ENCODE results near the gene DUSP2. TPM values are rescaled to one million over a fixed set of nuclear protein-coding genes. Genes with fewer than 3 reads are reported as not detected.

DUSP2 gene
- total RNA-seq, 2 experiments from 2014 or later, result 248 to 407 TPM

- no peak for ATAC-seq
- H3K27me3 Mint-ChIP-seq, result peaks cover 30% of the 10 kb centered on the region
- CTCF ChIA-PET, result no interaction called here
- H3K9me3 Mint-ChIP-seq (ENCODE audit: low read depth), result no peaks in the 10 kb centered on the region
- H3K4me3 Mint-ChIP-seq, result no peak overlapping the region
- intact Hi-C loops (cut with DNase I, micrococcal nuclease), result no loop called here
- DNase-seq, result no peak
- no peak overlapping the region for H3K27ac Mint-ChIP-seq
- POLR2A ChIA-PET, result no interaction called here
- H3K4me1 Mint-ChIP-seq, result peaks cover 7% of the 10 kb centered on the region
- H3K36me3 Mint-ChIP-seq (ENCODE audit: low read depth), result peaks cover 2% of the 10 kb centered on the region
These were observed 24.2 kb downstream of the DUSP2 start for GRCh38 chr2:96120991-96121390.

- H3K4me1 Mint-ChIP-seq, result peaks cover 10% of the 10 kb centered on the region
- DNase-seq (no peak), ATAC-seq (no peak)
- intact Hi-C loops (cut with DNase I, micrococcal nuclease), result no loop called here
- H3K27ac Mint-ChIP-seq, result no peak overlapping the region
- peaks cover 2% of the 10 kb centered on the region for H3K36me3 Mint-ChIP-seq (ENCODE audit: low read depth)
- no peaks in the 10 kb centered on the region for H3K9me3 Mint-ChIP-seq (ENCODE audit: low read depth)
- CTCF ChIA-PET, result no interaction called here
- H3K27me3 Mint-ChIP-seq, result peaks cover 36% of the 10 kb centered on the region
- POLR2A ChIA-PET, result no interaction called here
- no peak overlapping the region for H3K4me3 Mint-ChIP-seq
These were observed 25.0 kb downstream of the DUSP2 start for GRCh38 chr2:96120091-96120720.

- H3K4me1 Mint-ChIP-seq, result peaks cover 10% of the 10 kb centered on the region
- H3K27ac Mint-ChIP-seq, result no peak overlapping the region
- CTCF ChIA-PET, result interaction anchor here (1.1 to 1.6 kb wide), 4 partner anchors 45 to 97 kb away, joined by 3 to 8 read pairs (median 4); no protein-coding TSS in a partner anchor
- POLR2A ChIA-PET, result no interaction called here
- no peaks in the 10 kb centered on the region for H3K36me3 Mint-ChIP-seq (ENCODE audit: low read depth)
- ATAC-seq (no peak), DNase-seq (no peak)
- peaks cover 36% of the 10 kb centered on the region for H3K27me3 Mint-ChIP-seq
- intact Hi-C loops (cut with DNase I, micrococcal nuclease), result loop anchor here in 1 of 2 experiments (5.0 to 10.0 kb wide), 2 partner anchors 115 to 148 kb away; partner anchors contain the start of genes CIAO1 and TMEM127
- H3K9me3 Mint-ChIP-seq (ENCODE audit: low read depth), result no peaks in the 10 kb centered on the region
- H3K4me3 Mint-ChIP-seq, result no peak overlapping the region
These were observed 25.9 kb downstream of the DUSP2 start for GRCh38 chr2:96119389-96119751.

DNA sequence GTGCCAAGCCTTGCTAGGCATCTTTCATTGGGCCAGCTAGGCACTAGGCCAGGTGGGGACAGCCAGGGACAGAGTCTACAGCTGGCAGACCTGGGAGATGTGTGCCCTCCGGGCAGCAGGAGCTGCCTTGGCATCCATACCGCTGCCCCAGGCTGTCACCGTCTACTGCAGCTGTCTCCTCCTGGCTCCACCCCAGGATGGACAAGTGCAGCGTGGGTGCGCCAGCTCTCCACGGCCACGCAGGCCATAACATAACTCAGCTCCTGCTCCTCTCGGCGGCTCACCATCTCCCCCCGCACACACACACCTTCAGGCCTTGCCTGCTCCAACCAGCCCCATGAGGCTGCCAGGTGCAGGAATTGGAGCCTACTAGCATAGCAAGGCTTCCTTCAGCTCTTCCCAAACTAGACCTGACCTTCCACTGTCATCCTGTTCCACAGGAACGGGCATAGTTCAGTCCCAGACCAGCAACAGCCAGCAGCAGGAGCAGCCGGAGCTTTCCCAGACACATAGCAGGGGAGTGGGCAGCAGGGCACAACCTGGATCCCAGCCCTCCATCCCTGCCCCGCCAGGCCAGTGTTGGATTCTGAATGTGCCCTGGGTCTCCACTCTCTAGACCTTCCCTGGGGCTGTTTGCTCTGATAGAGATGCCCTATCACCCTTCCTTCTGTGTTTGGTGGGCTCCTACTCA is 26.4 kb downstream of the DUSP2 start:
- Mint-ChIP-seq H3K4me3 (no peak overlapping the region), H3K9me3 (ENCODE audit: low read depth) (no peaks in the 10 kb centered on the region), H3K27me3 (peaks cover 36% of the 10 kb centered on the region), H3K4me1 (peaks cover 10% of the 10 kb centered on the region), H3K36me3 (ENCODE audit: low read depth) (no peaks in the 10 kb centered on the region), H3K27ac (no peak overlapping the region)
- POLR2A ChIA-PET, result no interaction called here
- CTCF ChIA-PET, result interaction anchor here (0.6 to 4.2 kb wide), 13 partner anchors 13 to 744 kb away, joined by 3 to 33 read pairs (median 4); partner anchors contain the start of genes ANKRD36C and ASTL
- DNase-seq (peak; percentile 4), ATAC-seq (no peak)
- intact Hi-C loops (cut with DNase I, micrococcal nuclease), result loop anchor here in 1 of 2 experiments (5.0 to 10.0 kb wide), 2 partner anchors 114 to 148 kb away; partner anchors contain the start of genes CIAO1 and TMEM127

DNA sequence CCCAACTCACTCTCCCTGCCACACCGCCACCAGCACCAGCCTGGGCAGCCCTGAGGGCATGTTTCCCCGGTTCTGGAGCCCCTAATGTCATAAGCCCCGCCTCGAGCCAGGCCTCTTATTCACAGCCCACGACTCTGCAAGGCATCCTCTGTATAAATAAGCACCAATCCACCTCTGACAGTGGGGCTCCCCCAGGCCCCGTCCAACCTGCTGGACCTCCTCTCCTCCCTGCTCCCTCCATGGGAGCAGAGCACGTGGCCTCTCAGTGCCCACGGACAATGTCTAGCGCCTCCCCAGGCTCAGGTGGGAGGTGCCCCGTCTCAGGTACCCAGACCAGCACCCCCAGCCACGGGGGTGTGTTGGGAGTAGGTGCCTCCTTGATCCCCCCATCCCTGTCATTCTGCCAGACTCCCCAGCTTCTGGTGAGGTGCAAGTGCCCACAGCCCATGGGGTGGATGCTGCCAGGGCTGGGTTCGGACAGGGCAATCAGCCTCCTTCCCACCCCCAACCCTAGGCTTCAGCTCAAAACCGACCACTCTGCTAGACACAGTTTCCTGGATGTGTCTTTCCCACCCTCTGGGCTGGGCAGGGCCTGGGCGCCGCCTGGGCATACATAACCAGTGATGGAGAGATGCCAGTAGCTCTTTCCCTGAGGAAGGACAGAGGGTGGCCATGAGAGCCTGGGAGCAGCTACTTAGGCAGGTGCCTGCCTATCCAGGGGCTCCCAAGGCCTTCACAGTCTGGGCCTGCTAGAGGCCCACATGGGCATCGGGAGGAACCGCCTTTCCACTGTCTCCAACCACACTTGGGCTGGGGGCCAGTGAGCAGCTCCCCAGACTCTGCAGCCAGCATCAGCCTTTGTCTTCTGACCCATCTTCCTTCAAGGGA is 27.3 kb downstream of the DUSP2 start:
- Mint-ChIP-seq H3K4me3 (peak overlapping the region; percentile 55), H3K9me3 (ENCODE audit: low read depth) (no peaks in the 10 kb centered on the region), H3K36me3 (ENCODE audit: low read depth) (no peaks in the 10 kb centered on the region), H3K27ac (no peak overlapping the region), H3K27me3 (peaks cover 36% of the 10 kb centered on the region), H3K4me1 (peaks cover 10% of the 10 kb centered on the region)
- ATAC-seq, result no peak
- CTCF ChIA-PET, result interaction anchor here (0.6 to 4.2 kb wide), 24 partner anchors 10 to 665 kb away, joined by 3 to 33 read pairs (median 4); partner anchors contain the start of genes ANKRD36C and ASTL
- peak; percentile 34 for DNase-seq
- intact Hi-C loops (cut with DNase I, micrococcal nuclease), result loop anchor here (1.0 to 10.0 kb wide), 5 partner anchors 24 to 149 kb away; partner anchors contain the start of genes CIAO1 (in 1 of the 2) and TMEM127 (in 1 of the 2)
- POLR2A ChIA-PET, result interaction anchor here (0.7 kb wide), 1 partner anchor 88 kb away, joined by 3 read pairs; no protein-coding TSS in a partner anchor

DNA sequence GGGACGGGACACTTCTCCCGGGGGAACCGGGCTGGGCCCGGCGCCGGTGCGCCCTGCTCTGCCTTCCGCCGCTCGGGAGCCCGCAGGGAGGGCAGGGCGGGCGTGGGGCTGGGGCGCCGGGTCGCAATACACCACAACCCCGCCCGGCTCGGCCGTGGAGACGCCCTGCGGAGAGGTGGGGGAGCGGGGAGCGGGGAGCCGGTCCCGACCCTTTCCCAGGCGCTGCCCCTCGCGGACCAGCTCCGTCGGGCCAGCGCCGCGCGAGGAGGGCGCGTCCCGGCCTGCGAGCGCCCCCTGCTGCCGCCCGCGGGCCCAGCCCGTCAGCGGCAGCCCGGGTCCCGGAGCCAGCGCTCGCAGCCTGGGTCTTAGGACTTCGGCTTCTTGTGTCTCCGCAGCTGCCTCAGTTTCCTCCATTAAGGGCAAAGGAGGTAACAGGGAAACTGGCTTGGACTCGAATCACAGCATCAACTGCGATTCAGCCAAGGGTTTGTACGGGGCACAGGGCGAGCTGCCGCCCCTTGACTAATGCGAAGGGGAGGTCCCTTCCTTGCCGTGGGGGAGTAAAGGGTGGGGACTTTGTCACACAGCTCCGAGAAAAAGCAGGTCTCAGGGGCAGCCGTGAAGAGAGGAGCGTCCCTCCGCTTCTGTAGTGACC is 28.2 kb downstream of the DUSP2 start:
- Mint-ChIP-seq H3K9me3 (ENCODE audit: low read depth) (no peaks in the 10 kb centered on the region), H3K36me3 (ENCODE audit: low read depth) (no peaks in the 10 kb centered on the region), H3K4me3 (peak overlapping the region; percentile 55), H3K27ac (no peak overlapping the region), H3K27me3 (peaks cover 36% of the 10 kb centered on the region), H3K4me1 (peaks cover 10% of the 10 kb centered on the region)
- ChIA-PET POLR2A (interaction anchor here (0.6 to 0.9 kb wide), 4 partner anchors 32 to 387 kb away, joined by 3 read pairs; no protein-coding TSS in a partner anchor), CTCF (interaction anchor here (0.6 to 4.2 kb wide), 29 partner anchors 10 to 1546 kb away, joined by 3 to 33 read pairs (median 4); partner anchors contain the start of genes ANKRD36C and ASTL)
- intact Hi-C loops (cut with DNase I, micrococcal nuclease), result loop anchor here (1.0 to 10.0 kb wide), 8 partner anchors 25 to 150 kb away; partner anchors contain the start of genes CIAO1 (in 2 of the 2), STARD7 (in 1 of the 2) and TMEM127 (in 1 of the 2)
- ATAC-seq (peak; percentile 87), DNase-seq (peak; percentile 80)

- H3K27ac Mint-ChIP-seq, result no peak within 1 kb of the TSS
These were observed 28.8 kb downstream of the DUSP2 start, which contains the start of gene ADRA2B for GRCh38 chr2:96116424-96116878. Gene ADRA2B, minus strand, starts transcription at chr2:96116571. Its CDS starts 422 bp downstream, at chr2:96116149.

GRCh38 chr2:96115631-96116423 is 29.4 kb downstream of the DUSP2 start:
- ChIA-PET CTCF (interaction anchor here (0.9 to 4.2 kb wide), 8 partner anchors 9 to 123 kb away, joined by 4 to 33 read pairs (median 9); partner anchors contain the start of gene ANKRD36C), POLR2A (interaction anchor here (0.6 kb wide), 1 partner anchor 141 kb away, joined by 7 read pairs; no protein-coding TSS in a partner anchor)
- peaks cover 26% of the 10 kb centered on the region for H3K27me3 Mint-ChIP-seq
- H3K27ac Mint-ChIP-seq, result no peak overlapping the region
- H3K36me3 Mint-ChIP-seq (ENCODE audit: low read depth), result no peaks in the 10 kb centered on the region
- intact Hi-C loops (cut with DNase I, micrococcal nuclease), result loop anchor here (1.0 to 10.0 kb wide), 6 partner anchors 49 to 151 kb away; partner anchors contain the start of genes CIAO1 (in 2 of the 2), STARD7 (in 1 of the 2) and TMEM127 (in 1 of the 2)
- ATAC-seq (no peak), DNase-seq (no peak)
- H3K9me3 Mint-ChIP-seq (ENCODE audit: low read depth), result no peaks in the 10 kb centered on the region
- H3K4me1 Mint-ChIP-seq, result peaks cover 10% of the 10 kb centered on the region
- H3K4me3 Mint-ChIP-seq, result peak overlapping the region; percentile 66

More at GRCh38 chr2:96116424-96116878, 28.8 kb downstream of the DUSP2 start, which contains the start of gene ADRA2B:
- POLR2A ChIA-PET, result interaction anchor here (0.6 to 0.9 kb wide), 4 partner anchors 32 to 387 kb away, joined by 3 to 7 read pairs (median 3); no protein-coding TSS in a partner anchor
- Mint-ChIP-seq H3K36me3 (ENCODE audit: low read depth) (no peaks in the 10 kb centered on the region), H3K4me3 (peak within 1 kb of the TSS; percentile 66), H3K27me3 (peaks cover 32% of the 10 kb centered on the region), H3K9me3 (ENCODE audit: low read depth) (no peaks in the 10 kb centered on the region), H3K4me1 (peaks cover 10% of the 10 kb centered on the region)
- peak; percentile 63 for ATAC-seq
- peak; percentile 88 for DNase-seq
- intact Hi-C loops (cut with DNase I, micrococcal nuclease), result loop anchor here (1.0 to 10.0 kb wide), 6 partner anchors 48 to 151 kb away; partner anchors contain the start of genes CIAO1 (in 2 of the 2), STARD7 (in 1 of the 2) and TMEM127 (in 1 of the 2)
- CTCF ChIA-PET, result interaction anchor here (0.6 to 4.2 kb wide), 25 partner anchors 10 to 1547 kb away, joined by 3 to 33 read pairs (median 4); partner anchors contain the start of genes ANKRD36C and ASTL

GRCh38 chr2:96114903-96115581 is 30.2 kb downstream of the DUSP2 start:
- ChIA-PET CTCF (interaction anchor here (0.7 to 4.2 kb wide), 4 partner anchors 12 to 92 kb away, joined by 3 to 33 read pairs (median 8); no protein-coding TSS in a partner anchor), POLR2A (no interaction called here)
- Mint-ChIP-seq H3K4me1 (peaks cover 10% of the 10 kb centered on the region), H3K9me3 (ENCODE audit: low read depth) (no peaks in the 10 kb centered on the region), H3K27ac (no peak overlapping the region), H3K36me3 (ENCODE audit: low read depth) (no peaks in the 10 kb centered on the region), H3K4me3 (peak overlapping the region; percentile 66), H3K27me3 (peaks cover 18% of the 10 kb centered on the region)
- ATAC-seq (no peak), DNase-seq (no peak)
- intact Hi-C loops (cut with DNase I, micrococcal nuclease), result loop anchor here in 1 of 2 experiments (5.0 to 10.0 kb wide), 2 partner anchors 110 to 152 kb away; partner anchors contain the start of genes CIAO1 and TMEM127

Data from activated CD4-positive, alpha-beta T cell treated with anti-CD3 and anti-CD28 coated beads for 36 hours (primary cell).